SK-N-MC (cell line): ENCODE data around the gene KIF3B.

Experiments used
- EZH2 ChIP-seq: fragments of 200-600 bp; sonication (generic); IDR thresholded peaks from one replicate; pipeline ENCODE4 v1.6.1; 2017; ENCODE audit warnings: antibody characterized with exemption
- FOXP2 ChIP-seq: optimal IDR thresholded peaks from 2 replicates; pipeline ENCODE3; 2011; ENCODE audit warnings: mild to moderate bottlenecking, moderate library complexity; ENCODE audit not compliant: insufficient read depth; ENCODE audit errors: extremely low read length, control extremely low read depth
- POLR2AphosphoS5 ChIP-seq: IDR thresholded peaks from 2 replicates; pipeline ENCODE4 v1.6.1; 2012; ENCODE audit warnings: mild to moderate bottlenecking, low read depth, low read length, borderline replicate concordance

GRCh38 chr20:32248043-32248442, 29.4 kb upstream of the KIF3B start:
- no peak for TF ChIP-seq EZH2
- TF ChIP-seq POLR2AphosphoS5 = no peak
- TF ChIP-seq FOXP2 = no peak
